Cardiac fibroblast (primary cell): ENCODE measurements around the gene RIMS1.

ENCODE experiments used
- DNase-seq, 2 donors: peaks; one replicate each; pipeline versions ENCODE4 v3.0.0 to v3.0.0-alpha.2; 2010; ENCODE audit warnings: low read depth in 2 of 2
- H3K4me3 ChIP-seq, 2 donors: replicated peaks in 1 of 2; 1 replicate in 1 of 2; 2 replicates in 1 of 2; pipeline ENCODE4 v1.5.1; 2011; ENCODE audit warnings: low read depth in 2 of 2, low read length in 2 of 2, mild to moderate bottlenecking in 2 of 2, moderate library complexity in 1 of 2
- CTCF ChIP-seq: IDR thresholded peaks from one replicate; pipeline ENCODE4 v1.5.1; 2011; ENCODE audit warnings: low read depth, mild to moderate bottlenecking, low read length, inconsistent platforms

Gene RIMS1

GRCh38 chr6:72363844-72364740 is 477.7 kb downstream of the RIMS1 start:
- peak; percentile 89 to 90 for DNase-seq
- no peak for TF ChIP-seq CTCF
- no peak overlapping the region for H3K4me3 ChIP-seq

GRCh38 chr6:72365773-72366172 is 479.4 kb downstream of the RIMS1 start:
- H3K4me3 ChIP-seq: no peak overlapping the region
- no peak for DNase-seq
- no peak for TF ChIP-seq CTCF

- TF ChIP-seq CTCF: no peak
- no peak overlapping the region for H3K4me3 ChIP-seq
- DNase-seq: no peak
Observed at GRCh38 chr6:72367439-72367838, 481.1 kb downstream of the RIMS1 start.

DNA sequence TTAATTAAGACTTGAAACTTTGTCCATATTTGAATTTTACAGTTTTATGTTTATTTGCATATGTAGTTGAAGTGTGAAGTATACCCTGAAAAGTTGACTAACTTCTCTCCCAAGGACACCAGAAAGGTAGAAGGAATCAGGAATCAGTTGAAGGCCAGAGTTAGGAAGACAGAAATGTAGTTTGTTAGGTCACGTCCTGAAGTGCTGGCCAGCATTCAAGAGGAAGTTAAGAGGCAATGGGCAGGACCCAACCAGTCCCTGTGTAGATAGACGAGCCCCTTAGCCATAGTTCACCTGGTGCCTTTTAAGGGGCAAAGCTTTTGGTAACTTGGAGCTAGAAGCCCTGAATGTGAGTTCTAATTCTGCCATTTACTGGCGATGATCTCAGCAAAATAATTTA is 485.1 kb downstream of the RIMS1 start:
- H3K4me3 ChIP-seq: no peak overlapping the region
- no peak for TF ChIP-seq CTCF
- DNase-seq: no peak

DNA sequence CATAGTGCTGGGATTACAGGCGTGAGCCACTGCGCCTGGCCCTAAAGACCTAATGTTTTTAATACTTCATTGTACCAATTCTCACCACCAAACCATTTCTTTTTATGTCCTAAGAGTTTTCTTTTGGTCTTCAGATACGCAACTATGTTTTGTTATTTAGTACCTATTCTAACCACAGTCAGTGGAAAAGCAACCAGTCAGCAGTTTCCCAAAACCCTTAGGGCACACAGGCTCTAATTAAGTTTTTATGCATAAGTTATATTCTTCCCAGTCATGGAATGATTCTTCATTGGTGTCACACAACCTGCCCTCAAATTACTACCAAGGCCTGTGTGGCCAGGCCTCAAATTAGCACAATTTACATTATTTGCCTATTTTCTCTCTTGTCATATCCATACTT is 487.8 kb downstream of the RIMS1 start:
- no peak for DNase-seq
- no peak overlapping the region for H3K4me3 ChIP-seq
- TF ChIP-seq CTCF: no peak

GRCh38 chr6:72374857-72375256 is 488.5 kb downstream of the RIMS1 start:
- no peak for TF ChIP-seq CTCF
- no peak overlapping the region for H3K4me3 ChIP-seq
- no peak for DNase-seq
